DND-41 (cell line): ENCODE measurements around the gene FAM229A.

Experiments
- ATAC-seq: fragments of 200-7000 bp; cut with Tn5 transposase; 3 replicates; pipeline ENCODE4 v1.9.1; 2021; ENCODE audit warnings: low read depth; ENCODE audit not compliant: insufficient read depth
- DNase-seq: peaks from one replicate; pipeline ENCODE4 v3.0.0-alpha.2; 2020
- H2AFZ ChIP-seq: 2 replicates; pipeline ENCODE4 v1.6.0; 2012; ENCODE audit warnings: low read depth, low read length
- H3K27ac ChIP-seq: 2 replicates; pipeline ENCODE4 v1.5.1; 2012; ENCODE audit warnings: low read length, inconsistent platforms
- H3K27me3 ChIP-seq: fragments of 200-600 bp; sonication (generic); 2 replicates; pipeline ENCODE4 v1.6.0; 2012; ENCODE audit warnings: low read length, mild to moderate bottlenecking, inconsistent platforms; ENCODE audit not compliant: insufficient read depth, poor library complexity
- H3K36me3 ChIP-seq: 2 replicates; pipeline ENCODE4 v1.5.1; 2012; ENCODE audit warnings: low read length, inconsistent platforms; ENCODE audit not compliant: insufficient read depth
- H3K4me1 ChIP-seq: 2 replicates; pipeline ENCODE4 v1.5.1; 2012; ENCODE audit warnings: mild to moderate bottlenecking, low read length; ENCODE audit not compliant: insufficient read depth
- H3K4me2 ChIP-seq: 2 replicates; pipeline ENCODE4 v1.6.0; 2012; ENCODE audit warnings: mild to moderate bottlenecking, moderate library complexity, low read length, inconsistent platforms; ENCODE audit not compliant: insufficient read depth
- H3K4me3 ChIP-seq, 2 experiments: fragments of 200-600 bp in 1 of 2; shearing (Covaris generic) in 1 of 2; 2 replicates each; pipeline ENCODE4 v1.5.1; 2012 to 2016; ENCODE audit warnings: inconsistent platforms in 2 of 2, low read length in 2 of 2, mild to moderate bottlenecking in 2 of 2, low read depth in 1 of 2, moderate library complexity in 1 of 2
- H3K79me2 ChIP-seq: 2 replicates; pipeline ENCODE4 v1.6.0; 2012; ENCODE audit warnings: low read length, inconsistent platforms; ENCODE audit not compliant: insufficient read depth
- H3K9ac ChIP-seq: 2 replicates; pipeline ENCODE4 v1.6.0; 2012; ENCODE audit warnings: low read depth, mild to moderate bottlenecking, inconsistent platforms, low read length, moderate library complexity
- H3K9me3 ChIP-seq: 2 replicates; pipeline ENCODE4 v1.5.1; 2012; ENCODE audit warnings: low read length, moderate library complexity, mild to moderate bottlenecking, inconsistent platforms; ENCODE audit not compliant: insufficient read depth, severe bottlenecking
- H4K20me1 ChIP-seq: 2 replicates; pipeline ENCODE4 v1.6.0; 2012; ENCODE audit warnings: low read length; ENCODE audit not compliant: insufficient read depth
- EZH2 ChIP-seq: IDR thresholded peaks from 3 replicates; pipeline ENCODE4 v1.6.1; 2012; ENCODE audit warnings: borderline replicate concordance, low read depth, mild to moderate bottlenecking, moderate library complexity, low read length, inconsistent platforms; ENCODE audit not compliant: severe bottlenecking
- TF ChIP-seq, protein P1 (sequence below): IDR thresholded peaks from 2 replicates; pipeline ENCODE4 v1.5.1; 2012; ENCODE audit warnings: borderline replicate concordance, low read length, moderate library complexity, mild to moderate bottlenecking; ENCODE audit not compliant: poor library complexity, severe bottlenecking; ENCODE audit errors: extremely low read depth

The FAM229A gene

DNA sequence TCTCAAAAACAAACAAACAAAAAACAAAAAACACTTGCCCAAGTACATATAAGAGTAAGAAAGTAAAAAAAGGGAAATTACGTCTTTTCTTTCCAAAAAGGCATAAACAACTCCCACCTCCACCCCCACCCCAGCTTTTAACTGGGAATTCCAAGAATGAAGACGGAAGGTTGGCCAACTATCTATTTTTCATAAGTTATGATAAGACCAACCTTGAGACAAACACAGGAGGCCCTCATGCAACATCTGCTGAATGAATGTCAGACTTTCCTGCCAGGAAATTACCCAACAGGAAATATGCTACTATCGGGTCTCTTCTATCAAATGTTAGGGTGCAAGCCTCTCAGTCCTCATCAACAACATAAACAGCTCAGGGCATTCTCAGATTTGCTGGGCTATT, 30.0 kb upstream of the FAM229A start:
- Histone ChIP-seq H2AFZ (no peak overlapping the region), H3K9me3 (no peaks in the 10 kb centered on the region), H3K79me2 (peaks cover 57% of the 10 kb centered on the region), H3K9ac (no peak overlapping the region), H3K4me3 (no peak overlapping the region), H3K4me2 (peak overlapping the region; percentile 81), H3K36me3 (peaks cover 46% of the 10 kb centered on the region), H4K20me1 (peaks cover 13% of the 10 kb centered on the region), H3K27ac (no peak overlapping the region), H3K4me1 (peaks cover 32% of the 10 kb centered on the region), H3K27me3 (no peaks in the 10 kb centered on the region)
- DNase-seq: no peak
- no peak for TF ChIP-seq EZH2
- TF ChIP-seq, protein P1, sequence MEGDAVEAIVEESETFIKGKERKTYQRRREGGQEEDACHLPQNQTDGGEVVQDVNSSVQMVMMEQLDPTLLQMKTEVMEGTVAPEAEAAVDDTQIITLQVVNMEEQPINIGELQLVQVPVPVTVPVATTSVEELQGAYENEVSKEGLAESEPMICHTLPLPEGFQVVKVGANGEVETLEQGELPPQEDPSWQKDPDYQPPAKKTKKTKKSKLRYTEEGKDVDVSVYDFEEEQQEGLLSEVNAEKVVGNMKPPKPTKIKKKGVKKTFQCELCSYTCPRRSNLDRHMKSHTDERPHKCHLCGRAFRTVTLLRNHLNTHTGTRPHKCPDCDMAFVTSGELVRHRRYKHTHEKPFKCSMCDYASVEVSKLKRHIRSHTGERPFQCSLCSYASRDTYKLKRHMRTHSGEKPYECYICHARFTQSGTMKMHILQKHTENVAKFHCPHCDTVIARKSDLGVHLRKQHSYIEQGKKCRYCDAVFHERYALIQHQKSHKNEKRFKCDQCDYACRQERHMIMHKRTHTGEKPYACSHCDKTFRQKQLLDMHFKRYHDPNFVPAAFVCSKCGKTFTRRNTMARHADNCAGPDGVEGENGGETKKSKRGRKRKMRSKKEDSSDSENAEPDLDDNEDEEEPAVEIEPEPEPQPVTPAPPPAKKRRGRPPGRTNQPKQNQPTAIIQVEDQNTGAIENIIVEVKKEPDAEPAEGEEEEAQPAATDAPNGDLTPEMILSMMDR: no peak
- ATAC-seq: no peak

DNA sequence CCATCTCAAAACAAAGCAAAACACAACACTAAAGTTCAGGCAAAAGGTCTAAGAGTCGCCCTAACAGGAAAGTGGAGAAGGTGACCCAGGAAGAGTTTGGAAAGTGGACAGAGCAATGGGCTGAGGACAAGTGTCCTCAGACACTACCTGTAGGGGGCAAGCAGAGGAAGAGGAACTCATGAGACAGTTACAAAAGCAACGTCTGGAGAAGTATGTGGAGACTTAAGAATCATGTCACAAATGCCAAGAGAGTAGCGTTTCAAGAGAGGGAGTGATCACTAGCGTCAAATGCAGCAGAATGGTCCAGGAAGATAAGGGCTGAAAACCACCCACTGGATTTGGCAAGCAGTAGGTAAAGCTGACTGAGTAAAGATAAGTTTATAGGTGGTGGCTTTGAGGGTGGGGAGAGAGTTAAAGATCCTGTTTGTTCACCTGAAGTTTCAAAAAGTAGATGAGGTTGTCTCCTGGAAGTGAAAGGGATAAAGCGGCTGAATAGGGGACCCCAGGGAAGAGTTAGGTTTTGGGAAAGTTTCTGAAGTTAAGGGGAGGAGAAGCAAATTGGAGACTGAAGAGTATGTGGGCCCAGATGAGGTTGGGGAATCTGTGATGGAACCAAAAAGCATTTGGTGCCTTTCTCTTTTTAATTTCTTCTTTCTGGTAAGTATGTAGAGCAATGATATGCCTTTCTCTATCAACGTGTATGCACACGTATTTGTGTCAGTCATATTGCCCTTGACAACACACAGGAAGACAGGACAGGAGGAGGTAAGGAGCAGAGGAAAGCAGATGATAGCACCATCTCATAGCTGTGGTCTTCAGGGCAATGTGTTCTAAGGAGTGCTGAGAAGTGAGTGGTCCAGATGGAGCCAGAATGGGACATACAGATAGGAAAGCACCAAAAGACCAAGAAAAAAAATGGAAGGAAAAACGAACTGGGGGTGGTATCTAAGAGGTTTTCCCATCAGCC, 28.9 kb upstream of the FAM229A start:
- no peaks in the 10 kb centered on the region for H3K9me3 ChIP-seq
- H4K20me1 ChIP-seq: peaks cover 13% of the 10 kb centered on the region
- no peak overlapping the region for H2AFZ ChIP-seq
- no peaks in the 10 kb centered on the region for H3K27me3 ChIP-seq
- ATAC-seq (no peak), DNase-seq (no peak)
- H3K79me2 ChIP-seq: peaks cover 57% of the 10 kb centered on the region
- no peak for TF ChIP-seq EZH2
- TF ChIP-seq, protein P1: no peak
- H3K4me1 ChIP-seq: peaks cover 32% of the 10 kb centered on the region
- peaks cover 55% of the 10 kb centered on the region for H3K36me3 ChIP-seq
- no peak overlapping the region for H3K9ac ChIP-seq
- no peak overlapping the region for H3K27ac ChIP-seq
- H3K4me2 ChIP-seq: no peak overlapping the region
- no peak overlapping the region for H3K4me3 ChIP-seq

DNA sequence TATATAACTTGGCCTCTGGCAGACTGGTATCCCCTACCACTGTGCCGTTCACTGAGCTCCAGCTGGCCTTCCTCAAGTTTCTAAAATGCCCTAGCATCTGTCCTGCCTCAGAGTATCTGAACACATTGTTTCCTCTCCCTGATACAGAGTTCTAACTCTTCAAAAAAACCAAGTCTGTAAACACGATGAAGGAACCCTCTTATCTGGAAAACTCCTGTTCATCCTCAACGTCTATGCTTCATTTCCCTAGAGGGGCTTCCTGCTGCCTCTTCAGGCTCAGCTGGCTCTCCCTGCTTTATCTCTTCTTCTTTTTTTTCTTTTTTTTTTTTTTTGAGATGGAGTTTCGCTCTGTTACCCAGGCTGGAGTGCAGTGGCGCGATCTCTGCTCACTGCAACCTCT, 26.4 kb upstream of the FAM229A start:
- H3K27ac ChIP-seq: no peak overlapping the region
- H3K9me3 ChIP-seq: no peaks in the 10 kb centered on the region
- peaks cover 13% of the 10 kb centered on the region; the same call in 1 of the 2 replicates for H4K20me1 ChIP-seq
- TF ChIP-seq EZH2: no peak
- ATAC-seq: no peak
- H3K4me3 ChIP-seq: no peak overlapping the region
- no peak overlapping the region for H3K4me2 ChIP-seq
- H3K27me3 ChIP-seq: no peaks in the 10 kb centered on the region
- H3K9ac ChIP-seq: no peak overlapping the region
- no peak overlapping the region for H2AFZ ChIP-seq
- DNase-seq: no peak
- peaks cover 17% of the 10 kb centered on the region for H3K4me1 ChIP-seq
- H3K36me3 ChIP-seq: peaks cover 78% of the 10 kb centered on the region
- peaks cover 51% of the 10 kb centered on the region for H3K79me2 ChIP-seq

DNA sequence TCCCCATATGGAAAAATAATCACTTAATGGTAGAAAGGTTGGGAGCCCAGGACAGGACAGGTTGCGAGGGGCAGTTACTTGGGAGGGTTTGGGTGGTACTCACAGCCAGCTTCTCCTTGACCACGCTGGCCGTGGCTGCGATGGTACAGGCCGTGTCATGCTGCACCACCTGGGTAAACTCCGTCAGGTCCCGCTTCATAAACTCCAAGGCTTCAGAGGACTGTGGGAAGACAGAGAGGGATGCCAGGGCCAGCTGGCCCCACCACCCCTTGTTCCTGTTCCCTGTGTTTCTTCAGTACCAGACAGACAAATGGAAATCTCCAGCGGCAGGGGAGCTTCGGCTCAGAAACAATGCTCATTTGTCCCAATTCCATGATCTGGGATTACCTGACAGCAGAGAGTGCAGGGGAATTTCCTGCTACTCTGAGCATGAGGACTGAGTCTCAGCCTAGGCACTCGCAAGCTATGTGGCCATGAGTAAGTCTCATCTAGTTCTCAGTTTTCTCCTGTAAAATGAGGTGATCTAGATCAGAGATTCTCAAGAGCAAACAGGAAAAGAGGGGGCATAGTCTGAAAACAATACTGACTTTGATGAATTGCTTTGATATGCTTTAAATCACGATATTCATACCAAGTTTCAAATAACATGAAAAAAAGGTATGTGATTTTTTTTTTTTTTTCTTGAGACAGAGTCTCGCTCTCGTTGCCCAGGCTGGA, 24.5 kb upstream of the FAM229A start:
- H3K4me1 ChIP-seq: no peaks in the 10 kb centered on the region
- no peak for ATAC-seq
- H3K9ac ChIP-seq: no peak overlapping the region
- no peak overlapping the region for H3K4me2 ChIP-seq
- no peaks in the 10 kb centered on the region for H3K9me3 ChIP-seq
- no peak for DNase-seq
- TF ChIP-seq, protein P1: no peak
- no peak for TF ChIP-seq EZH2
- no peak overlapping the region for H2AFZ ChIP-seq
- H3K79me2 ChIP-seq: peaks cover 35% of the 10 kb centered on the region
- no peak overlapping the region for H3K27ac ChIP-seq
- H3K27me3 ChIP-seq: no peaks in the 10 kb centered on the region
- no peak overlapping the region for H3K4me3 ChIP-seq
- peaks cover 86% of the 10 kb centered on the region for H3K36me3 ChIP-seq
- H4K20me1 ChIP-seq: 0 out of 2 replicates have a peak, but pooled peaks cover 4% of the 10 kb centered on the region
